GM18951 (cell line): ENCODE measurements around the gene MBP.

ENCODE experiments used
- POLR2A ChIP-seq: IDR thresholded peaks from 4 replicates; pipeline ENCODE4 v1.6.1; 2011; ENCODE audit warnings: mild to moderate bottlenecking; ENCODE audit not compliant: insufficient read length, insufficient read depth; ENCODE audit errors: extremely low read depth
- in situ Hi-C: fragments of 300-500 bp; cut with MboI; formaldehyde crosslinking; loops from one replicate; pipeline ENCODE4 v1.12.0; 2022; ENCODE audit warnings: low sequenced_read_pairs, mixed read lengths, inconsistent platforms; ENCODE audit not compliant: unreplicated experiment

MBP gene

DNA sequence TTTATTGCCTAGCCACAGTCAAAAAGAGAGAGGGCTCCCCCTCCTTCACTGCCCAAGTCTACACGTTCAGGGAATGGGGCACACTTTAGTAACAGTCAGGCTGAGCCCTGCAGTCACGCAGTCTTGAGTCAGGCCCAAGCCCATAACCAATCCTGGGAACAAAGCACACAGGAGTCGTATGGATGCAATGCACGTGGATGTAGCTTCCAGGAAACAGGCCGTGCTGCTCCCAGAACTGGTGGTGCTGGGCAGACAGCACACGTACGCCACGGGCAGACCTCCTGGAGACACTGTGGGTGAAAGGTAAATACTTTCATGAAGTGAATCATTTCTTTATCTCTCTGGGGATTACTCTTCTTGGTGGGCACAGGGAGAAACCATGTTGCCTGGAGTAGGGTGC, 30.0 kb upstream of the MBP start:
- TF ChIP-seq POLR2A: no peak
- in situ Hi-C loops: no loop called here

DNA sequence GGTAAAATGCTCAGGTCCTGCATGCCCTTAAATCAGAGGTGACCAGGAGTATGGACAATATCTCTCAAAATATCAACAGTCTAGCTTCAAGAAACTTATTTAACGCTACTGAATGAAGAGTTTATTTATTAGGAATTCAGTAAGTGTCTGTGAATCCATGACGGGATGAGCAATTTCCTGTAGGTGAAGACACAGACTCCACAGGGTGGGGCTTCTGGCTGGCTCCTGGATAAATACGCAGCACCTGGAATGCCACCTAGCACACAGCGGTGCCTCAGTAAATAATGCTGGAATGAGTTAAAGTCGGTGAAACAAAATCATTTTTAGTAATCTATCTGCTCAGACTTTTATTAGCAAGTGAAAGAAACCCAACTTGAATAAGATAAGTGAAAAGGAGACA, 29.4 kb upstream of the MBP start:
- in situ Hi-C loops: no loop called here
- no peak for TF ChIP-seq POLR2A

DNA sequence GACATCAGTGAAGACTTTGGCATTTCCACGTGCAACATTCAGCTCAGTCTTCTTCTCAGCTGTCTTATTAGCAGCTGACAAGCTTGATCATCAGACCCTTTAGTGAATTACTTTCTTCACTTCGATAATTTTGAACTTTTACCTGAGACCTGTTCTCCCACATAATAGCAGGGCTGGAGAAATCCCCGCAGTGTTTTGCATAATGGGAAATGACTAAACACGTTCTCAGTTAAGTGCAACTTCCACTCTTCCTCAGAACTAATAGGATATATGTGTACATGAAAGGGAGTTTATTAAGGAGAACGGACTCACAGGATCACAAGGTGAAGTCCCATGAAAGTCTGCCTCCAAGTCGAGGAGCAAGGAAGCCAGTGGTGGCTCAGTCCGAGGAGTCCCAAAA, 28.8 kb upstream of the MBP start:
- no peak for TF ChIP-seq POLR2A
- in situ Hi-C loops: no loop called here

DNA sequence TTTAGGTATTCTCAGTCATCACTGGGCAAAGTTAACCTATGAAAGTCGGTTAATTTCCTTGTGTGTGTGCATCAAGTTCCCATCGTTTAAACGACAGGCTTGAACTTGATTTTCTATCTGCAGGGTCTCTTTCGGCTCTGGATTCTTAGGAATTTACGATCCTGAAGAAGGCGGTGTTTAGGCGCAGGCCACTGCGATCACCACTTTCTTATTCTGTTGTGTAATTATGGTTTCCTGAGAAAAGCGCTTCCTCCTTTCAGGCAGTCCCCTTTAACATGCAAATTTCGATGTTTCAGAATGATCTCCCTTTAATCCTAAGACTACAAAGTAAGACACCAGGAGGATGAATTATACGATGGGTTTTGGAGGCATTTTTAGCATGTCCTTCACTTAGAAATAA, 27.9 kb upstream of the MBP start:
- TF ChIP-seq POLR2A: no peak
- in situ Hi-C loops: no loop called here

DNA sequence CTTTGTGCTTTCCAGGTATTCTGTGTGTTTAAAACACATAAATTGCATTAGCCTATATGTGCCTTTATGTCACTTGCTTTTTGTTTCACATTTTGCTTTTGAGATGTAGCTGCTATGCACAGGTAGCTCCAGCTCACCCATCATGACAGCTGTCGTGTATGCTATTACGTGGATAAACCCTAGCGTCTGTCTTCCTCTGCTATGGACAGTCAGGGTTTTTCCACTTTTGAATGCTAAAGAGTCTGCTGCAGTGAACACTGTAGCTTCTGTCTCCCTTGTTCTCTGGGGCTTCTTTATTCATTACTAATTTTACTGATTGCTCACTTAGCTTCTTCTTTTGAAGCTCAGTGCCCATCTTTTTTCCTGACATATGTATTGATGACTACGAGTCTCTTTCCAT, 24.7 kb upstream of the MBP start:
- in situ Hi-C loops: no loop called here
- TF ChIP-seq POLR2A: no peak

DNA sequence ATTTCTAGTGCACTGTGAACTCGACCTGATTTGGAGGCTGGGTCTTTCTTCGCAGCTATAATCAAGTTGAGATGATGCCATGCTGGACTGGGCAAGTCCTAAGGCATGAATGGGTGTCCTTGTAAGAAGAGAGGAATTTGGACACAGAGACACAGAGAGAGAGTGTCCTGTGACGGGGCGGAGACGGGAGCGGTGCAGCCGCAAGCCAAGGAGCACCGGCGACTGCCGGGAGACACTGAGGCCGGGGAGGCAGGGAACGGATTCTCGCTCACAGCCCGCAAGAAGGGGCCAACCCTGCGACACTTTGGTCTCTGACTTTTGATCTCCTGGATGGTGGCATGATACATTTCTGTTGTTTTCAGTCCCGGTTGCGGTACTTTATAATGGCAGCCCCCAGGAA, 22.4 kb upstream of the MBP start:
- no peak for TF ChIP-seq POLR2A
- in situ Hi-C loops: no loop called here

DNA sequence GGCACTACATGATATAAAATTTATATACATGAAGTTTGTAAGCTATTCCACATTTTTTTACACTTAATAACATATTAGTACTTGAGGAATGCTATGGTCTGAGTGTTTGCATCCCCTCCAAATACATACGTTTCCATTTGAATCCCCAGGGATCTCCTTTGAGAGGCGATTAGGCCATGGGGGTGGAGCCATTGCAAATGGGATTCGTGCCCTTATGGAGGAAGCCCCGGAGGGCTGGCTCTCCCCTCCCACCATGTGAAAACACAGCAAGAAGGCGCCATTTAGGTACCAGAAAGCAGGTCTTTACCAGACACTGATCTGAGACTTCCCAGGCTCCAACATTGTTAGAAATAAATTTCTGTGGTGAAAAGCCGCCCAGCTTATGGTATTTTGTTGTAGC, 20.8 kb upstream of the MBP start:
- in situ Hi-C loops: no loop called here
- TF ChIP-seq POLR2A: no peak

DNA sequence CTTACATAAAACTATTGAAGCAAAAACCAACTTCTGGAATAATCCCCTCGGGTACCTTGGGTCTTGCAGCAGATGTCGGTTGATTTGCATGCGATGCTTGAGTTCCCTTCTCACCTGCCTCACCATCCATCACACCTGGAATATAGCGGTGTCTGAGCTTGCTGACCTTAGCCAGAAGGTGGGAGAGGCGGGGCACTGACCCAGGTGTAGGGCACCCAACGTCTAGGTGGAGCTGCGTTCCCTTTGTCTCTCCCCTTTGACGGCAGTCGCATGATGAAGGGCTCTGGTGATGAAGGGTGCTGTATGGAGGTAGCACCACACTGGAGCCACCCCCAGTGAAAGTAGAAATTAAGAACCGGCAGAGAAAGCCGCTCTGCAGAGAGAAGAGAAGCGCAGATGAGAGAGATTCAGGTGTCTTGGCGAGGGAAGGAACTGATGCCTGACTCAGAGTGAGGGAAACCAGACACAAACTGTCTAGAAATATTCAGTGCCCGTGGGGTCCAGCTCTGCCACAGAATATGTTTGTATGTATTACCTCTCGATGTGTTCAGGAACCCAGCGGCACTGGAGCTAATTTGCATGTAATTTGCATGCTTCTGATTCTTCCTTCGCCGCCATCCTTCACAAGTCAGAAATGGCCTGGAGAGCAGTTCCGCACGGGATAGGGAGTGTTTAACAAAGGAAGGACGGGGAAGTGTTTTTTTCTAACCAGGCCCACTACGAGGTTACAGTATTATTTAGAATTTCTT, 19.4 kb upstream of the MBP start:
- TF ChIP-seq POLR2A: no peak
- in situ Hi-C loops: no loop called here

DNA sequence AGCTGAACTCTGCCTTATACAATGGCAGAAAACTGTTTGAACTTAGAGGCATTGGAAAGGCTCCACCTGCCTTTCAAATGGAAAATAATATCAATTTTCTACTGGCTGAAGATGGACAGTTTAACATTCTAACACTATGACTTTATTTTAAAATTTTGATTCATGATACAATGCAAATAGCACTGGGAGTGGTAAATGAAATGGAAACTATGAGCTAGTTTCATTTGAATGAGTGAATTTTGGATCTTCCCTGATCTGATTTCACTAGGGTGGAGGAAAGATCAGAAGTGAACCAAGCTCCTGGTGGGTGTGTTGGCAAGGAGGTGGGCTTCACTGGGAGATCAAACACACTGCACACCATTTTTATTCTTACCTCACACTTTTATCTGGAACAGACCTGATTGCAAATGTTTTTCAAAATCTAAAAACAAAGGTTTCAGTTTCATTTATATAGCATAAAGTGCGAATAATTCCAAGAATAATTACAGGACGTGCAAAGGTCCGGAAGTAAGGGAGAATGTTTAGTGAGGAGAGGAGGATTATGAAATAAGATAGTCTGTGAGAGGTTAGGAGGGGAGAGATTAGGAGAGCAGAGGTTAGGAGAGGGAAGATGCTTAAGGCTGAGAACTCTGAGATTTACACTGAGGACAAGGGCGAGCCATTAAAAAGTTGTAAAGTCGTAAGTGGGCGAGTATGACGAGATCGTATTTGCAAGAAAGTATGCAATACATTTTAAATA, 18.6 kb upstream of the MBP start:
- TF ChIP-seq POLR2A: no peak
- in situ Hi-C loops: no loop called here

DNA sequence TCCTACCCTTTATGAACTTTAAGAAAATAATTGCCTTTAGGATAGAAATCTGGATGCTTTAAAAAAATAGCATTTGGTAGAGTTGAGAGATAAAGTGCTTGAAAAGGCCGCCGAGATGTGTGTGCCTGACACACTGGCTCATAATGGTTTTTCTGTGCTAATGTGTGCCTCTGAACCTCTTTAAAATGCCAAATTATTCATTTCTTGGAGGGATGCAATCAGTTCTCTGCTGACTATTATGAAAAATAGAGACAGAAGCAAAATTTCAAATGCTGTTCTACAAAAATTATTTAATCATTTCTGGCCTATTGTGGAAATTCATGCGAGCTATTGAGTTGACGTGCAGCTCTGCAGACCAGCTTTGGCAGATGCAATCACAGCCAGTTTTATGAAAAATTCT, 18.0 kb upstream of the MBP start:
- no peak for TF ChIP-seq POLR2A

DNA sequence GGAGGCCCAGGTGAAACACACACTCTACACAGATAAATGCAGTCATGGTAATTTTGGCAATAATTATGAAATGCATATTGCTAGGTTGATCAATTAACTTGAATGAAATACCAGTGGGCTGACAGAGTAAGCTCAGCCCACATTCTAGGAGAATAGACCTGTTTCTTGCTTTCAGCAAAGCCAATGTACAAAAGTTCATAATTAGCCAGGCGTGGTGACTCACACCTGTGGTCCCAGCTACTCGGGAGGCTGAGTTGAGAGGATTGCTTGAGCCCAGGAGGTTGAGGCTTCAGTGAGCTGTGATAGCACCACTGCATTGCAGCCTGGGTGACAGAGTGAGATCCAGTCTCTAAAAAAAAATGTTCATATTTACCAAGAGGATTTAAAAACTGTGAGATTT, 15.7 kb upstream of the MBP start:
- no peak for TF ChIP-seq POLR2A
- in situ Hi-C loops: no loop called here

More for the DNA sequence above, 18.0 kb upstream of the MBP start:
- in situ Hi-C loops: no loop called here

DNA sequence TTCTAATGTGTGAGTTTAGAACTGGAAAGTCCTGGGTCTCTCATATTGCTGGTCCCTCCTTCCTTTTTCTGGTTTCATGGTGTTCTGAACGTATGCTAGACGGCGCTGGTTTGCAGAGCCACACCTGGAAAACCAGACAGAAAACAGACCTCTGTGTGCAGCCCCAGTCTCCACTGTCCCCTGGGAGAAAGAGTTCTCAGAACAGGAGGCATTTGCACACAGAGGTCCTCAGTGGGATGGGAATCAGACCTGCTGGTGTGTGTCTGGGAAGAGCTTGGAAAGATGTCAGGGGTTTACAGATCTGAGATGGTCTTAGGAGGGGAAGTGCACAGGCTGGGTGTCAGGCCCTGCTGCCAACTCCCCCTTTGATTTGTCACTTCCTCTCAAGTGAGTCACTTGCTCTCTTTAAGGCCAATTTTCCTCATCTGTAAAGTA, 14.9 kb upstream of the MBP start:
- in situ Hi-C loops: no loop called here
- TF ChIP-seq POLR2A: no peak

DNA sequence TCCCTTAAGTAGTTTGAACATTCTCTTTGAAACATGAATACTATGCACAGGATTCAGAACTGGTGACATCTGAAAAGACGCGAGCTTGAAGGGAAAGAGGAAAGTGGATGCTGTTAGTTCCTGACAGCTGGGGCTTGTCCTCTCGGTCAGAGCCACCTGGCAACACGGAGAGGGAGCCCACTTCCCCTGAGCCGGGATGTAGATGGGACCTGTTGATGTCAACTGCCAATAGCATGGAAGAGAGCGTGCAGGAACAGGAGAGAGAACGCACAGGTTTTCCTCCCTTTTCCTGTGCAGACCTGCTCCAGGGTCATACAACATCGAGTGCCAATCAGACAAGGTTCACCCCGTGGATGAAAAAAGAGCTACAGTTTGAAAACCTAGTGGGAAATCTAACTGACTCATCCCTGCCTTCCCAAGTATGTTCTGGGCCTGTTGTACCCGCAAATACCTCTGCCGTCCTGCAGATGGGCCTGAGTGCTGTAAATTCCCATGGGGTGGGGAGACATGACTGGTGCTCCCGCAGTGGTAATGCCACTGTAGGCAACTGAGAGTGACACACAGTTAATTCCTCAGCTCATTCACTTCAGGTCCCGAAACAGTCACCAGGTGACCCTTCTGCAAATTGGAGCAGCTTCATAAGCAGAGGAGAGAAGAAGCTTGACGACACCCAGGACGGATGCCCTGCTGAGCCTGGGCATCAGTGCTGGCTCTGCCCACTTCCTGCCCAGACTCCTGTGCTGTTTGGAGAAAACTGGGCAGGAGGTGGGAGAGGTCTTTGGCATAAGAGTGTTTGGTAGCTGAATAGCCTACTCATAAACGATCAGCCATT, 13.9 kb upstream of the MBP start:
- in situ Hi-C loops: no loop called here

More for the DNA sequence above, 13.9 kb upstream of the MBP start:
- no peak for TF ChIP-seq POLR2A
